NCI-H446 (cell line): ENCODE results near the gene IARS1.

Source experiments
- DNase-seq, 2 experiments: peaks; one replicate each; lab custom pipeline; 2025; lab: John Stamatoyannopoulos, UW

IARS1 gene

GRCh38 chr9:92295240-92295790 is 1.8 kb upstream of the IARS1 start:
- DNase-seq: no peak

DNA sequence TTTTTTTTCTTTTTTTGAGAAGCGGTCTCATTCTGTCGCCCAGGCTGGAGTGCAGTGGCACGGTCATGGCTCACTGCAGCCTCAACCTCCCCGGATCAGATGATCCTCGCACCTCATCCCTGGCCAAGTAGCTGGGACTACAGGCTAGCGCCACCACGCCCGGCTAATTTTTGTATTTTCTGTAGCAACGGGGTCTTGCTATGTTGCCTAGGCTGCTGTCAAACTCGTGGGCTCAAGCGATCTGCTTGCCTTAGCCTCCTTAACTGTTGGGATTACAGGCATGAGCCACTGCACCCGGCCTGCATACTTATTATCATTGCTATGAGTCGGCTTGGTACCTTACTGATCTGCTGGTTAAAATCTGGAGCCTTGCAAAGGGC is 790 bp upstream of the IARS1 start:
- no peak for DNase-seq

DNA sequence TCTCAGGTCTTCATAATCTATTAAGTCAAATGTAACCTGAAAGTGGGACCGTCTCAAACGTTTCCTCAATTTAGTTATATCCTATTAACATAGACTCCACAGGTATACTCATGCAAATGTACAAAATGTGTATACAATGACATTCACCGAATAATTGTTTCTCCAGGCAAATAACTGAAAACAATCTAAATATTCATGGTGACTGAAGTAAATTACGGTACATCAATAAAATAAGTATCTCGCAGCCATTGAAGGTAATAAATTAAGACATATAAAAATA is 482 bp downstream of the IARS1 start:
- DNase-seq: no peak

GRCh38 chr9:92292338-92293074 is 991 bp downstream of the IARS1 start:
- DNase-seq: no peak

GRCh38 chr9:92291577-92291976 is 1.9 kb downstream of the IARS1 start:
- no peak for DNase-seq

- DNase-seq: no peak
Observed at GRCh38 chr9:92290785-92291429, 2.6 kb downstream of the IARS1 start.

DNA sequence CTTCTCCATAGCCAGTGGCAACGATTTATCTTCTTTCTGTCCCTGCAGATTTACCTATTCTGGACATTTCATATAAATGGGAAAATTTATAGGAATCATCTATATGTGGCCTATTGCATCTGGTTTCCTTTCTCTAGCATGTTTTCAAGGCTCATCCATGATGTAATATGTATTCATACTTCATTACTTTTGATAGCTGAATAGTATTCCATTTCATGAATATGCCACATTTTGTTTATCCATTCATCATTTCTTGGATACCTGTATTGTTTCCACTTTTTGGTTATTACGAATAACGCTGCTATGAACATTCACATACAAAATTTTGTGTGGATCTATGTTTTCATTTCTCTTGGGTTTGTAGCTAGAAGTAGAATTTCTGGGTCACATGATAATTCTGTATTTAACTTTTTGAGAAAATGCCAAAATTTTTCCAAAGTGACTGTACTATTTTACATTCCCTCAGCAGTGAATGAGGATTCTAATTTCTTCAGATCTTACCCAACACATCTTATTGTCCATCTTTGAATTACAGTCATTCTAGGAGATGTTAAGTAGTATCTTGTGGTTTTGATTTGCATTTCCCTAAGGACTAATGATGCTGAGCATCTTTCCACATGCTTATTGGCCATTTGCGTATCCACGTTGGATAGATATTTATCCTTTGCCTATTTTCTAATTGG is 3.6 kb downstream of the IARS1 start:
- DNase-seq: no peak

GRCh38 chr9:92279302-92279701 is 14.2 kb downstream of the IARS1 start:
- no peak for DNase-seq

- DNase-seq: no peak
Observed at GRCh38 chr9:92278110-92278509, 15.4 kb downstream of the IARS1 start.

- DNase-seq: no peak
Observed at GRCh38 chr9:92276331-92277032, 17.0 kb downstream of the IARS1 start.

GRCh38 chr9:92275541-92275940 is 18.0 kb downstream of the IARS1 start:
- no peak for DNase-seq

DNA sequence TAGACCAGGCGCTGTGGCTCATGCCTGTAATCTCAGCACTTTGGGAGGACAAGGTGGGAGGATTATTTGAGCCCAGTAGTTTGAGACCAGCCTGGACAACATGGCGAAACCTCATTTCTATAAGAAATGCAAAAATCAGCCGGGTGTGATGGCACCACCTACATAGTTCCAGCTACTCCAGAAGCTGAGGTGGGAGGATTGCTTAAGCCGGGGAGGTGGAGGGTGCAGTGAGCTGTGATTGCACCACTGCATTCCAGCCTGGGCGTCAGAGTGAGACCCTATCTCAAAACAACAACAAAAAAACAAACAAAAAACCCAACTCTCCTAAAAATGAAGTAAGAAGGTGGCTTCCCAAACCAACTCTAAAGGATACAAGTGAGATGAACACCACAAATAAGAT is 23.0 kb downstream of the IARS1 start:
- no peak for DNase-seq

DNA sequence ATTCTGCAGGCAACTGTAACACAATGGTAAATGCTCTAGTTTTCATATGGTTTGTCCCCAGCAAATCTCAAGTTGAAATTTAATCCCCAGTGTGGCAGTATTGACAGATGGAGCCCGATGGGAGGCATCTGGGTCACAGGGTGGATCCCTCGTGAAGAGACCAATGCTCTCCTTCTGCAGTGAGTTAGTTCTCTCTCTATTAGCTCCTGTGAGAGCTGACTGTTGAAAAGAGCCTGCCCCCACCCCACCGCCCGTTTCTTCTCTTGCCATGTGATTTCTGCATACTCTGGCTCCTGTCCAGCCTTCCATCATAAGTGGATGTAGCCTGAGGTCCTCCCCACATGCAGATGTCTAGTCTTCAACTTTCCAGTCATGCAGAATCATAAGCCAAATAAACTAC is 27.0 kb downstream of the IARS1 start:
- DNase-seq: no peak

DNA sequence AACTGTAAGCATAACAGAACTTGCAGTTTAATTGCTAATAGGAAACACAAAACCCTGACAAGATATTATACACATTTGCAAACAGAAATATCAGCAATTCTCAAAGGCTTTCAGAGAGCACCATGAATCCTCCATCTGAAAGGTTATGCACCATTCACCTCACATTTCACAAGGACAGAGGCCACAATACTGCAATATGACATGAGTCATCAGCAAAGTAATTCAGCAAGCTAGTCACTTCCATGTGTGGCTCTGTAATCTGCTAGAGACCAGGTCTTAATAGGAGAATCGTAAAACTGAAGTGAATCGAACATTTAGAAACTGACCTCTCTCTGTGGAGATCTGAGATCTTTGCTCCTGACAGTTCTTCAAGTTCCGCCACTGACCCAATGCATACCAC is 28.3 kb downstream of the IARS1 start:
- no peak for DNase-seq

DNA sequence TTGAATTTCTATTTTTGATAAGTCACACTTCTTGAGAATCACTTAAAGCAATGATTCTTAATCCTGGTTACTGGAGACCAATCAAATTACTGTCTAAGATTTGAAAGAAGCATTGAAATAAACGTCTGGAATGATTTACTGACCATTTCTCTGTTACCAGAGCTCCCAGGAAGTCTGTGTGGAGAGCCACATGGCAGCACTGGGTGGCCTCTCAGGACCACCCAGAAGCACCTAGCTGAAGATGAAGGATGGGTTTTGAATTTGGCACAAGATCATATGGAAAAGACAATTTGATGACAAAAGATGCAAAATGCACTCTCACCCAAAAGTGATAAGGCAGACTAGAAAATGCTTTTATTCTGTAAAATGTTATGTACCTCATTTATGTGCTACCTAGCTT is 30.4 kb downstream of the IARS1 start:
- no peak for DNase-seq

- DNase-seq: no peak
Observed at GRCh38 chr9:92257327-92257726, 36.2 kb downstream of the IARS1 start.

DNA sequence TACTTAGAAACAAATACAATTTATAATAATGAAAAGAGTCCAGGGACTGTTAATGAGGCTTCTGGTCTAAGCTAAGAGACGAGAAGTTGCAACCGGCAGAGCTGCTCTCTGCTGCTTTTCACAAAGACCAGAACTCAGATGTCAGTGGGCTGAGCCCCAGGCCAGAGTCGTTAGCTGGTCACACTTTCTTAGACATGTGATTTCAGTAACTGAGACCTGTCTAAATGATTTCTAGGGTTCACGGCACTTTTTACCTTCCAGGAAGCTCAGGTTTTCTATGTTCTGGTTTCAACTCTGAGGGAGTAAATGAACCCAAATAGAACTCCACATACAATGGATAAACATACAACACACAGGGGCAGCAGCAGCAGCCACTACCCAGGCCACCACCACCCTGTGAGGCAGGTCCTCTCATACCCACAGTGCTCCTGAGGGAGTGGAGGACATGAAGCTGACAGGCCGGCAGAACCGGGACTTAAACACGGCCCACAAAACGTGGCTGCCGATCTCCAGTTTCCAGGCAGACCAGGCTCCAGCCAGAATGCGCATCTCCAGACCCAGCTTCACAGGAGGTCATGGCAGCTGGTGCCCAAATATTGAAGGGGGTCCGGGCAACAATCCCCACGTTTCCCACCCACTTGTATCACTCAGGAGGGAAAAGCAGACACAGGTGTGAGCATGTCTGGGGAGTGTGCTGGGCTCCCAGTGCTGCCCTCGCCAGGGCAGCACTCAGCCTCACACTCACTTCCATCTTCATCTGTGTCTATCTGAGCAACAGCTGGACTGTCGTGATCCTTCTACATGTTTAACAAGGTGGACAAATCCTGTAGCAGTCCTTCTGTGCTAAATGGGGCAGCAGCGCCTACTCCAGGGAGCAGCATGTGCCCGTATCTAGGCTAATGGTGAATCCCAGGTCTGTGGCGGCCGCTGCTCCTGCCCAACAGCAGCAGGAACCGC is 38.8 kb downstream of the IARS1 start:
- no peak for DNase-seq

GRCh38 chr9:92253656-92254055 is 39.8 kb downstream of the IARS1 start:
- no peak for DNase-seq

- DNase-seq: no peak
Observed at GRCh38 chr9:92247981-92248380, 45.5 kb downstream of the IARS1 start.

- DNase-seq: no peak
Observed at GRCh38 chr9:92247296-92247695, 46.2 kb downstream of the IARS1 start.

- DNase-seq: no peak
Observed at GRCh38 chr9:92245005-92245797, 48.3 kb downstream of the IARS1 start.
